GM12875 (cell line): ENCODE results near the gene RSPRY1.

ENCODE experiments used
- H3K4me3 ChIP-seq: one replicate; pipeline ENCODE4 v1.5.1; 2011; ENCODE audit warnings: low read depth, low read length, control low read depth
- CTCF ChIP-seq: IDR thresholded peaks from 2 replicates; pipeline ENCODE4 v1.5.1; 2011; ENCODE audit warnings: low read depth, mild to moderate bottlenecking, control low read depth, inconsistent platforms, low read length, moderate library complexity, borderline replicate concordance; ENCODE audit not compliant: insufficient read depth

RSPRY1 gene

GRCh38 chr16:57244767-57245471, 58.8 kb downstream of the RSPRY1 start, which contains the start of gene ARL2BP:
Gene ARL2BP, plus strand, starts transcription at chr16:57245259. Its CDS starts 109 bp downstream, at chr16:57245368.
- peak within 1 kb of the TSS; percentile 77 for H3K4me3 ChIP-seq
- no peak for TF ChIP-seq CTCF

- peak overlapping the region; percentile 77 for H3K4me3 ChIP-seq
- no peak for TF ChIP-seq CTCF
Measured at GRCh38 chr16:57245472-57246113, 59.5 kb downstream of the RSPRY1 start.

- H3K4me3 ChIP-seq = no peak overlapping the region
- no peak for TF ChIP-seq CTCF
Measured at GRCh38 chr16:57251352-57251751, 65.2 kb downstream of the RSPRY1 start.

GRCh38 chr16:57252148-57252721, 66.1 kb downstream of the RSPRY1 start:
- no peak for TF ChIP-seq CTCF
- H3K4me3 ChIP-seq = no peak overlapping the region

GRCh38 chr16:57253466-57253865, 67.3 kb downstream of the RSPRY1 start:
- TF ChIP-seq CTCF = no peak
- no peak overlapping the region for H3K4me3 ChIP-seq

GRCh38 chr16:57255686-57256415, 69.7 kb downstream of the RSPRY1 start:
- TF ChIP-seq CTCF = no peak
- no peak overlapping the region for H3K4me3 ChIP-seq
